ENCODE data around the gene PHETA1. TPM values are rescaled to one million over a fixed set of nuclear protein-coding genes. Genes with fewer than 3 reads are reported as not detected.

Gene PHETA1
- total and polyA plus RNA-seq, 2 of the 13 experiments (the other 11 are each of a cell fraction or from before 2014, with no cell fraction given) = 11.3 to 20.8 TPM

DNA sequence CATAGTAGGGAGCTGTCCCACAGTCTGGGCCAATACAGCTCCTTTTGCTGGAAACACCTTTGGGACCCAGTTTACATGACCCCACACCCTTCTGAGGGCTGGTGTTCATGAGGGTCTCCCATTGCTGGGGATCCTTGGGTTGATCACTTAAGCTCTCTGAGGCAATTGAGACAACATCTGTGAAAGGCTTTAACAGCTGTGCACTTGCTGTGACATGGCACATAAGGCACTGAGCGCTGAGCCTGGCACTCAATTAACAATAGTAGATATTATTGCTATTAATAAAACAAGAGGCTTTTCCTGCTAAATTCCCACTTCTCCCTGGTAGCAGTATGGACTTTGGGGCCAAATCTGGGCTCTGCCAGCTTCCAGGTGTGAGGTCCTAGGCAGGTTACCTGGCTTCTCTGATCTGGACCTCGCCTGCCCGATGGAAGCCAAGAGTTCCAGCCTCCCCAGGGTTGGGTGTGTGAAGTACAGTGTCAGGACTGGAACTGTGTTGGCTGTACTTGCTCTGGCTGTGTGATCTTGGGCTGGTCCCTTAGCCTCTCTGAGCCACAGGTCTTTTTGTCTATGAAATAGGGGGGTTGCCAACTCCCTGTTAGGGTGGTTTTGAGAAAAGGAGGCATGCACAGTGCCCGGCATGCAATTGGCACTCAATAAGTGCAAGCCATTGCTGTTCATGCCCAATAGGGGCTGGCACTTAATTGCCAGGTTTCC lies 39.9 kb upstream of the PHETA1 start:
- Histone ChIP-seq H3K4me2 (ENCODE audit: low read depth, low read length) (peak overlapping the region; percentile 7; the same call in 1 of the 2 replicates), H3K36me3 (replicated peaks in 1 of 2; ENCODE audit: control insufficient read depth in 1 of 2, insufficient read depth in 2 of 2, low read length in 2 of 2) (peaks cover 0 to 6% of the 10 kb centered on the region in 2 experiments; a peak in 2 of 5 replicates), H2AFZ (ENCODE audit: low read length) (no peak overlapping the region), H3K27ac (ENCODE audit: extremely low read length, insufficient read depth, low read length) (no peak overlapping the region), H3K4me1 (ENCODE audit: insufficient read depth, low read length) (peaks cover 34% of the 10 kb centered on the region), H3K9me3 (ENCODE audit: low read length) (no peaks in the 10 kb centered on the region), H3K4me3 (replicated peaks in 1 of 3; ENCODE audit: insufficient read depth in 1 of 3, low read depth in 2 of 3, low read length in 3 of 3) (no peak overlapping the region), H3K79me2 (ENCODE audit: insufficient read depth, low read length) (peaks cover 34% of the 10 kb centered on the region), H4K20me1 (ENCODE audit: insufficient read depth, low read length) (peaks cover 33% of the 10 kb centered on the region), H3K27me3 (ENCODE audit: control insufficient read depth in 1 of 2, insufficient read depth in 2 of 2, low read length in 2 of 2) (no peaks in the 10 kb centered on the region; a peak in 1 of 5 replicates), H3K9ac (ENCODE audit: insufficient read depth, low read depth, low read length) (no peak overlapping the region)
- no TSS peak for BruUV-seq (replicated peaks)
- WGBS (ENCODE audit: low lambda C conversion rate) = 89% methylated on average over 3 of the region's 4 CpGs
- no peak for ATAC-seq
- POLR2A ChIA-PET = no interaction called here
- intact Hi-C loops (cut with micrococcal nuclease; ENCODE audit: unreplicated experiment) (no loop called here), in situ Hi-C loops (cut with HindIII; ENCODE audit: extremely low pct_ligation_motif_present, low pct_unique_long_range_greater_than_20kb) (no loop called here)
- CTCF ChIA-PET (ENCODE audit: low intra/inter-chr PET ratio, low total read pairs) = no interaction called here
- TF ChIP-seq FOXO1 (CRISPR knock-in tag; IDR thresholded peaks at IDR 0.05) (no peak), ZNF768 (CRISPR knock-in tag; IDR thresholded peaks at IDR 0.05) (peak; percentile 92)
- FAIRE-seq = no peak
- DNase-seq (ENCODE audit: low spot score) = no peak

DNA sequence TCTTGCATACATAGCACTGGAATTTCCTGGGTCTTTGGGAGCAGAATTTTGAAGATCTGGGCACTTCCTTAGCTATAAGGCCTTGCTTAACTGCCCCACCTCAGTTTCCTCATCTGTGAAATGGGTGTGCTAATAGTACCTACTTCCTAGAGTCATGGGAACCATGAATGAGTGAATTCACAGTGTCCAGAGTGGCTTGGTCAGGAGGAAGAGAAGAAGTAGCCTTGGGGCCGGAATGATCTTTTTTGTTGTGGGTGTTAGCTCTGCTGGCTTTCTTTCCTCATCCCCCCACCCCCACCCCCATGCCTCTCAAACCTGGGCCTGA lies 39.2 kb upstream of the PHETA1 start:
- no peaks in the 10 kb centered on the region for H3K9me3 ChIP-seq (ENCODE audit: low read length)
- no peak overlapping the region for H3K4me3 ChIP-seq (replicated peaks in 1 of 3; ENCODE audit: insufficient read depth in 1 of 3, low read depth in 2 of 3, low read length in 3 of 3)
- H3K36me3 ChIP-seq (replicated peaks in 1 of 2; ENCODE audit: control insufficient read depth in 1 of 2, insufficient read depth in 2 of 2, low read length in 2 of 2) = 0 out of 5 replicates have a peak, but pooled peaks cover 0 to 5% of the 10 kb centered on the region in 2 experiments
- H3K27me3 ChIP-seq (ENCODE audit: control insufficient read depth in 1 of 2, insufficient read depth in 2 of 2, low read length in 2 of 2) = no peaks in the 10 kb centered on the region; a peak in 1 of 5 replicates
- ATAC-seq = no peak
- peaks cover 42% of the 10 kb centered on the region for H3K4me1 ChIP-seq (ENCODE audit: insufficient read depth, low read length)
- in situ Hi-C loops (cut with HindIII; ENCODE audit: extremely low pct_ligation_motif_present, low pct_unique_long_range_greater_than_20kb) (no loop called here), intact Hi-C loops (cut with micrococcal nuclease; ENCODE audit: unreplicated experiment) (no loop called here)
- ChIA-PET CTCF (ENCODE audit: low intra/inter-chr PET ratio, low total read pairs) (no interaction called here), POLR2A (no interaction called here)
- peak overlapping the region; percentile 84; the same call in 1 of the 2 replicates for H3K4me2 ChIP-seq (ENCODE audit: low read depth, low read length)
- H2AFZ ChIP-seq (ENCODE audit: low read length) = no peak overlapping the region
- no TSS peak for BruUV-seq (replicated peaks)
- no peak overlapping the region for H3K27ac ChIP-seq (ENCODE audit: extremely low read length, insufficient read depth, low read length)
- TF ChIP-seq ZNF629 (CRISPR knock-in tag; conservative IDR thresholded peaks at IDR 0.05) = peak; percentile 91
- TF ChIP-seq, protein P1, sequence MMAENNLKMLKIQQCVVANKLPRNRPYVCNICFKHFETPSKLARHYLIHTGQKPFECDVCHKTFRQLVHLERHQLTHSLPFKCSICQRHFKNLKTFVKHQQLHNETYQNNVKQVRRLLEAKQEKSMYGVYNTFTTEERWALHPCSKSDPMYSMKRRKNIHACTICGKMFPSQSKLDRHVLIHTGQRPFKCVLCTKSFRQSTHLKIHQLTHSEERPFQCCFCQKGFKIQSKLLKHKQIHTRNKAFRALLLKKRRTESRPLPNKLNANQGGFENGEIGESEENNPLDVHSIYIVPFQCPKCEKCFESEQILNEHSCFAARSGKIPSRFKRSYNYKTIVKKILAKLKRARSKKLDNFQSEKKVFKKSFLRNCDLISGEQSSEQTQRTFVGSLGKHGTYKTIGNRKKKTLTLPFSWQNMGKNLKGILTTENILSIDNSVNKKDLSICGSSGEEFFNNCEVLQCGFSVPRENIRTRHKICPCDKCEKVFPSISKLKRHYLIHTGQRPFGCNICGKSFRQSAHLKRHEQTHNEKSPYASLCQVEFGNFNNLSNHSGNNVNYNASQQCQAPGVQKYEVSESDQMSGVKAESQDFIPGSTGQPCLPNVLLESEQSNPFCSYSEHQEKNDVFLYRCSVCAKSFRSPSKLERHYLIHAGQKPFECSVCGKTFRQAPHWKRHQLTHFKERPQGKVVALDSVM (CRISPR knock-in tag; IDR thresholded peaks at IDR 0.05) = no peak
- no peak overlapping the region for H3K9ac ChIP-seq (ENCODE audit: insufficient read depth, low read depth, low read length)
- DNase-seq (ENCODE audit: low spot score) = no peak
- H4K20me1 ChIP-seq (ENCODE audit: insufficient read depth, low read length) = peaks cover 28% of the 10 kb centered on the region
- H3K79me2 ChIP-seq (ENCODE audit: insufficient read depth, low read length) = peaks cover 33% of the 10 kb centered on the region
- FAIRE-seq = no peak
- 100% methylated on average over 1 of the region's 1 CpG for WGBS (ENCODE audit: low lambda C conversion rate)
